Measurements from ENCODE around the gene FAM216B.

DNA sequence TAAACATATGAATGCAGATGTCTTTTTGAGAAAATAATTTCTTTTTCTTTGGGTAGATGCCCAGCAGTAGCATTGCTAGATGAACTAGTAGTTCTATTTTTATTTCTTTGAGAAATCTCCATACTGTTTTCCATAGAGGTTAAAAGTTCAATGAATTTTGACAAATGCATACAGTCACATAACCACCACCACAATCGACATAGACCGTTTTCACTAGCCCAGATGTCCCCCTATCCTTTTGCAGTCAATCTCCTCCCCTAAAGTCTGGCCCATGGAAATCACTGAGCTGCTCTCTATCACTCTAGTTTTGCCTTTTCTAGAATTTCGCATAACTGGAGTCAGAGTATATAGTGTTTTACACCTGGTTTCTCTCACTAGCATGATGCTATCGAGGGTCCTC, 10.8 kb downstream of the FAM216B start:
- TF ChIP-seq, protein P1, sequence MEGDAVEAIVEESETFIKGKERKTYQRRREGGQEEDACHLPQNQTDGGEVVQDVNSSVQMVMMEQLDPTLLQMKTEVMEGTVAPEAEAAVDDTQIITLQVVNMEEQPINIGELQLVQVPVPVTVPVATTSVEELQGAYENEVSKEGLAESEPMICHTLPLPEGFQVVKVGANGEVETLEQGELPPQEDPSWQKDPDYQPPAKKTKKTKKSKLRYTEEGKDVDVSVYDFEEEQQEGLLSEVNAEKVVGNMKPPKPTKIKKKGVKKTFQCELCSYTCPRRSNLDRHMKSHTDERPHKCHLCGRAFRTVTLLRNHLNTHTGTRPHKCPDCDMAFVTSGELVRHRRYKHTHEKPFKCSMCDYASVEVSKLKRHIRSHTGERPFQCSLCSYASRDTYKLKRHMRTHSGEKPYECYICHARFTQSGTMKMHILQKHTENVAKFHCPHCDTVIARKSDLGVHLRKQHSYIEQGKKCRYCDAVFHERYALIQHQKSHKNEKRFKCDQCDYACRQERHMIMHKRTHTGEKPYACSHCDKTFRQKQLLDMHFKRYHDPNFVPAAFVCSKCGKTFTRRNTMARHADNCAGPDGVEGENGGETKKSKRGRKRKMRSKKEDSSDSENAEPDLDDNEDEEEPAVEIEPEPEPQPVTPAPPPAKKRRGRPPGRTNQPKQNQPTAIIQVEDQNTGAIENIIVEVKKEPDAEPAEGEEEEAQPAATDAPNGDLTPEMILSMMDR (IDR thresholded peaks at IDR 0.05; ENCODE audit: borderline replicate concordance, extremely low read depth, low read length, poor library complexity, severe bottlenecking): no peak
- TF ChIP-seq EZH2 (IDR thresholded peaks at IDR 0.05; ENCODE audit: borderline replicate concordance, low read depth, low read length, severe bottlenecking): no peak
